K562 (cell line): ENCODE results near the gene MAML3. TPM values are rescaled to one million over a fixed set of nuclear protein-coding genes. Genes with fewer than 3 reads are reported as not detected.

Experiments
- ATAC-seq: fragments of 200-7000 bp; cut with Tn5 transposase; 3 replicates; pipeline ENCODE4 v1.9.1; 2020; ENCODE audit warnings: moderate library complexity
- BruUV-seq: library from RNA; stranded (reverse); fragments of 400-500 nt; replicated peaks from 2 replicates; lab custom pipeline; 2021; lab: Mats Ljungman, UMichigan
- CTCF ChIA-PET: fragments of 300-600 bp; formaldehyde crosslinking; extraction: SDS; loops from one replicate; lab custom pipeline; 2021; ENCODE audit warnings: low intra/inter-chr PET ratio; lab: Yijun Ruan, JAX
- POLR2A ChIA-PET: fragments of 300-600, 350-650 bp; sonication (Branson Sonifier 250); formaldehyde crosslinking; extraction: SDS; loops from one replicate; lab custom pipeline; 2021; ENCODE audit warnings: antibody characterized with exemption, inconsistent platforms; lab: Yijun Ruan, JAX
- DNase-seq, 4 experiments: peaks; one replicate each; pipeline versions ENCODE4 v3.0.0 to v3.0.0-alpha.2; 2011 to 2018; ENCODE audit warnings: low spot score in 3 of 4, mixed read lengths in 3 of 4; ENCODE audit errors: extremely low read depth in 1 of 4
- FAIRE-seq: peaks from 2 replicates; lab custom pipeline; 2011; peaks lifted over from hg19 to GRCh38; lab: Jason Lieb, UNC
- H2AFZ ChIP-seq: 2 replicates; pipeline ENCODE4 v1.6.0; 2011; ENCODE audit warnings: low read depth, low read length, control low read depth, inconsistent platforms
- H3K27ac ChIP-seq: fragments of 200-600 bp; 3 replicates; pipeline ENCODE4 v1.8.0; 2011; ENCODE audit warnings: low read depth, mild to moderate bottlenecking, control low read depth, inconsistent platforms, low read length, moderate library complexity, mixed read lengths; ENCODE audit errors: extremely low read depth
- H3K27me3 ChIP-seq, 2 experiments: fragments of 300-600 bp in 1 of 2; 2 replicates in 1 of 2; 3 replicates in 1 of 2; pipeline versions ENCODE4 v1.6.0 to v1.8.0; 2011; ENCODE audit warnings: inconsistent platforms in 2 of 2, low read length in 2 of 2, mild to moderate bottlenecking in 1 of 2, mixed read lengths in 1 of 2, moderate library complexity in 1 of 2; ENCODE audit not compliant: control insufficient read depth in 2 of 2, insufficient read depth in 2 of 2
- H3K36me3 ChIP-seq: fragments of 300-600 bp; 3 replicates; pipeline ENCODE4 v1.8.0; 2011; ENCODE audit warnings: mild to moderate bottlenecking, low read length, inconsistent platforms; ENCODE audit not compliant: control insufficient read depth, insufficient read depth
- H3K4me1 ChIP-seq, 2 experiments: fragments of 200-600 bp in 1 of 2; replicated peaks in 1 of 2; 2 replicates in 1 of 2; 3 replicates in 1 of 2; pipeline versions ENCODE4 v1.5.1 to v1.8.0; 2011; ENCODE audit warnings: inconsistent platforms in 2 of 2, low read length in 2 of 2, mild to moderate bottlenecking in 1 of 2, mixed read lengths in 1 of 2, moderate library complexity in 1 of 2; ENCODE audit not compliant: control insufficient read depth in 2 of 2, insufficient read depth in 2 of 2
- H3K4me2 ChIP-seq: 2 replicates; pipeline ENCODE4 v1.6.1; 2011; ENCODE audit warnings: low read length, control low read depth, inconsistent platforms, mixed read lengths; ENCODE audit not compliant: insufficient read depth
- H3K4me3 ChIP-seq: fragments of 200-600 bp; sonication (generic), shearing (Covaris generic); 2 replicates; pipeline ENCODE4 v1.5.1; 2016; ENCODE audit warnings: control low read depth, inconsistent platforms
- H3K79me2 ChIP-seq: fragments of 200-600 bp; 3 replicates; pipeline ENCODE4 v1.8.0; 2011; ENCODE audit warnings: low read length, inconsistent platforms; ENCODE audit not compliant: control insufficient read depth, insufficient read depth
- H3K9ac ChIP-seq, 2 experiments: 2 replicates each; pipeline versions ENCODE4 v1.6.0 to v1.6.1; 2011; ENCODE audit warnings: low read depth in 2 of 2, low read length in 2 of 2, control low read depth in 1 of 2, inconsistent platforms in 1 of 2, mild to moderate bottlenecking in 1 of 2, mixed read lengths in 1 of 2; ENCODE audit not compliant: insufficient read depth in 1 of 2
- H3K9me1 ChIP-seq: one replicate; pipeline ENCODE4 v1.6.0; 2011; ENCODE audit warnings: inconsistent platforms, mild to moderate bottlenecking, low read length, moderate library complexity; ENCODE audit not compliant: control insufficient read depth, insufficient read depth
- H3K9me3 ChIP-seq: replicated peaks from 2 replicates; pipeline ENCODE4 v1.5.1; 2011; ENCODE audit warnings: low read depth, low read length, inconsistent platforms; ENCODE audit not compliant: control insufficient read depth, insufficient read depth
- H4K20me1 ChIP-seq: replicated peaks from 2 replicates; pipeline ENCODE4 v1.6.1; 2011; ENCODE audit warnings: low read length, inconsistent platforms, mixed read lengths; ENCODE audit not compliant: control insufficient read depth, insufficient read depth
- CEBPB ChIP-seq: fragments of 450-650 bp; IDR thresholded peaks from 2 replicates; pipeline ENCODE4 v1.6.1; 2016; ENCODE audit warnings: missing genetic modification characterization, missing compliant biosample characterization
- CEBPG ChIP-seq, 3 experiments: fragments of 200-800 bp in 1 of 3; sonication (Bioruptor generic) in 1 of 3; sonication (generic) in 1 of 3; formaldehyde crosslinking in 1 of 3; IDR thresholded peaks in 2 of 3; conservative IDR thresholded peaks in 1 of 3; 2 replicates each; pipeline versions ENCODE4 v1.6.1 to v1.8.0; 2016 to 2022; ENCODE audit warnings: missing compliant biosample characterization in 2 of 3, missing genetic modification characterization in 2 of 3, mild to moderate bottlenecking in 1 of 3, missing genetic modification reagents in 1 of 3
- CTBP1 ChIP-seq: fragments of 450-650 bp; IDR thresholded peaks from 2 replicates; pipeline ENCODE4 v1.6.1; 2016; ENCODE audit warnings: borderline replicate concordance
- ERF ChIP-seq: fragments of 450-650 bp; formaldehyde crosslinking; IDR thresholded peaks from 2 replicates; pipeline ENCODE4 v1.4.0; 2020; ENCODE audit warnings: mild to moderate bottlenecking, mixed read lengths
- HMG20A ChIP-seq: fragments of 450-650 bp; formaldehyde crosslinking; conservative IDR thresholded peaks from 2 replicates; pipeline ENCODE4 v1.4.0; 2020; ENCODE audit warnings: mild to moderate bottlenecking, mixed read lengths
- HOXB6 ChIP-seq: fragments of 250-450 bp; sonication (Bioruptor Pico); IDR thresholded peaks from 2 replicates; pipeline ENCODE4 v1.5.1; 2022; ENCODE audit warnings: mild to moderate bottlenecking, borderline replicate concordance
- MTF1 ChIP-seq: fragments of 250-450 bp; sonication (Bioruptor Pico); IDR thresholded peaks from 2 replicates; pipeline ENCODE4 v1.9.0; 2021; ENCODE audit warnings: moderate library complexity, mild to moderate bottlenecking, inconsistent platforms, borderline replicate concordance
- PKNOX1 ChIP-seq: fragments of 450-650 bp; IDR thresholded peaks from 2 replicates; pipeline ENCODE4 v1.6.1; 2016
- PTRF ChIP-seq: fragments of 450-650 bp; IDR thresholded peaks from 2 replicates; pipeline ENCODE4 v1.6.1; 2016; ENCODE audit warnings: mild to moderate bottlenecking, missing genetic modification characterization, missing compliant biosample characterization
- RFX5 ChIP-seq: IDR thresholded peaks from 2 replicates; pipeline ENCODE4 v1.6.1; 2011; ENCODE audit warnings: low read depth, mild to moderate bottlenecking, improper control_type of control experiment, low read length
- SRSF7 ChIP-seq: fragments of 200-400 bp; formaldehyde crosslinking; optimal IDR thresholded peaks from 2 replicates; pipeline ENCODE3; 2017; ENCODE audit warnings: mild to moderate bottlenecking, low read depth, low read length
- TRIM24 ChIP-seq, 2 experiments: fragments of 450-650 bp; IDR thresholded peaks; 2 replicates each; pipeline ENCODE4 v1.6.1; 2016
- ZNF24 ChIP-seq: fragments of 450-650 bp; IDR thresholded peaks from 2 replicates; pipeline ENCODE4 v1.6.1; 2016
- ZNF766 ChIP-seq: fragments of 200-800 bp; sonication (Bioruptor generic); conservative IDR thresholded peaks from 2 replicates; pipeline ENCODE4 v1.6.1; 2016; ENCODE audit warnings: missing genetic modification characterization, missing compliant biosample characterization
- WGBS: fragments of 100-300 bp; shearing (Covaris generic); methylation state at CpG from one replicate; pipeline ENCODE4 v1.1.6; 2016; ENCODE audit warnings: low coverage, mixed read lengths; ENCODE audit not compliant: insufficient coverage; ENCODE audit errors: missing lambda C conversion rate; 5-methylcytosine and 5-hydroxymethylcytosine counted together
- in situ Hi-C: fragments of 300-500 bp; cut with MboI; formaldehyde crosslinking; loops from 4 replicates; pipeline ENCODE4 v1.15.0; 2018; ENCODE audit warnings: inconsistent platforms, mixed read lengths
- intact Hi-C: fragments of 100-400 bp; cut with micrococcal nuclease; formaldehyde crosslinking; loops from 2 replicates; pipeline ENCODE4 v1.14.2; 2022
- polyA plus RNA-seq, 8 experiments: library from polyadenylated mRNA; depleted of rRNA in 4 of 8; stranded (reverse) in 5 of 8; unstranded in 3 of 8; fragments of >200 nt; fragmentation: Nextera tagmentation in 2 of 8; fragmentation: Illumina TruSeq in 1 of 8; extraction: Ambion mirVana in 2 of 8; extraction: Trizol in 1 of 8; gene quantifications; 2 replicates each; pipeline versions ENCODE4 v1.2.1 to v1.2.3, GENCODE V29; 2011 to 2014; ENCODE audit warnings: inconsistent platforms in 1 of 8, missing spikeins in 1 of 8
- total RNA-seq, 7 experiments: library from RNA; depleted of rRNA in 6 of 7; stranded (reverse); fragments of >200 nt in 6 of 7; fragmentation: Illumina TruSeq in 2 of 7; extraction: Trizol in 2 of 7; gene quantifications; 2 replicates each; pipeline versions ENCODE4 v1.2.1 to v1.2.3, GENCODE V29; 2011 to 2021; ENCODE audit warnings: low replicate concordance in 1 of 7
- TF ChIP-seq, protein P1 (sequence below), 2 experiments: IDR thresholded peaks in 1 of 2; conservative IDR thresholded peaks in 1 of 2; 2 replicates each; pipeline ENCODE4 v1.6.1; 2016; ENCODE audit warnings: low read depth in 2 of 2, mild to moderate bottlenecking in 1 of 2, missing compliant biosample characterization in 1 of 2, missing genetic modification characterization in 1 of 2, moderate library complexity in 1 of 2
- TF ChIP-seq, protein P2 (sequence below): sonication (generic); formaldehyde crosslinking; IDR thresholded peaks from 2 replicates; pipeline ENCODE4 v1.8.1; 2023; ENCODE audit warnings: mild to moderate bottlenecking, missing genetic modification reagents
- TF ChIP-seq, protein P3 (sequence below): IDR thresholded peaks from 2 replicates; pipeline ENCODE4 v1.6.1; 2016; ENCODE audit warnings: missing genetic modification characterization, missing compliant biosample characterization

Gene MAML3
- total and polyA plus RNA-seq, 9 of the 15 experiments (the other 6 are each of a cell fraction or from before 2014, with no cell fraction given), result 0.01 to 0.55 (median 0.25) TPM

GRCh38 chr4:140172960-140173359 lies 19.0 kb upstream of the MAML3 start:
- no peak for FAIRE-seq
- Histone ChIP-seq H3K9me1 (no peaks in the 10 kb centered on the region), H3K27ac (no peak overlapping the region), H3K4me2 (no peak overlapping the region), H3K4me3 (no peak overlapping the region), H3K36me3 (no peaks in the 10 kb centered on the region), H4K20me1 (no peaks in the 10 kb centered on the region), H3K9ac (no peak overlapping the region), H3K27me3 (no peaks in the 10 kb centered on the region), H3K4me1 (no peaks in the 10 kb centered on the region), H3K9me3 (no peaks in the 10 kb centered on the region), H2AFZ (no peak overlapping the region), H3K79me2 (no peaks in the 10 kb centered on the region)
- CTCF ChIA-PET, result no interaction called here
- POLR2A ChIA-PET, result interaction anchor here (0.6 kb wide), 1 partner anchor 290 kb away, joined by 4 read pairs; no protein-coding TSS in a partner anchor
- intact Hi-C loops, result no loop called here
- no TSS peak for BruUV-seq
- DNase-seq, result no peak
- no peak for ATAC-seq
- in situ Hi-C loops, result no loop called here
- 10% methylated on average over 1 of the region's 1 CpG for WGBS
- no peak for TF ChIP-seq MTF1
- TF ChIP-seq HOXB6 (CRISPR knock-in tag), result no peak
- TF ChIP-seq, protein P1, sequence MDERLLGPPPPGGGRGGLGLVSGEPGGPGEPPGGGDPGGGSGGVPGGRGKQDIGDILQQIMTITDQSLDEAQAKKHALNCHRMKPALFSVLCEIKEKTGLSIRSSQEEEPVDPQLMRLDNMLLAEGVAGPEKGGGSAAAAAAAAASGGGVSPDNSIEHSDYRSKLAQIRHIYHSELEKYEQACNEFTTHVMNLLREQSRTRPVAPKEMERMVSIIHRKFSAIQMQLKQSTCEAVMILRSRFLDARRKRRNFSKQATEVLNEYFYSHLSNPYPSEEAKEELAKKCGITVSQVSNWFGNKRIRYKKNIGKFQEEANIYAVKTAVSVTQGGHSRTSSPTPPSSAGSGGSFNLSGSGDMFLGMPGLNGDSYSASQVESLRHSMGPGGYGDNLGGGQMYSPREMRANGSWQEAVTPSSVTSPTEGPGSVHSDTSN (CRISPR knock-in tag; IDR thresholded peaks at IDR 0.05; ENCODE audit: low read depth), result no peak
- TF ChIP-seq, protein P1 (tag; conservative IDR thresholded peaks at IDR 0.05; ENCODE audit: low read depth), result peak; percentile 58
- no peak for TF ChIP-seq HMG20A (CRISPR knock-in tag)
- no peak for TF ChIP-seq CTBP1
- TF ChIP-seq CEBPG (CRISPR knock-in tag; IDR thresholded peaks at IDR 0.05), result no peak
- peak in 1 of 2 experiments; percentile 75; a peak in 2 of 4 replicates for TF ChIP-seq CEBPG (tag; conservative IDR thresholded peaks at IDR 0.05 in 1 of 2, IDR thresholded peaks at IDR 0.05 in 1 of 2)
- TF ChIP-seq ZNF24, result no peak
- TF ChIP-seq, protein P2, sequence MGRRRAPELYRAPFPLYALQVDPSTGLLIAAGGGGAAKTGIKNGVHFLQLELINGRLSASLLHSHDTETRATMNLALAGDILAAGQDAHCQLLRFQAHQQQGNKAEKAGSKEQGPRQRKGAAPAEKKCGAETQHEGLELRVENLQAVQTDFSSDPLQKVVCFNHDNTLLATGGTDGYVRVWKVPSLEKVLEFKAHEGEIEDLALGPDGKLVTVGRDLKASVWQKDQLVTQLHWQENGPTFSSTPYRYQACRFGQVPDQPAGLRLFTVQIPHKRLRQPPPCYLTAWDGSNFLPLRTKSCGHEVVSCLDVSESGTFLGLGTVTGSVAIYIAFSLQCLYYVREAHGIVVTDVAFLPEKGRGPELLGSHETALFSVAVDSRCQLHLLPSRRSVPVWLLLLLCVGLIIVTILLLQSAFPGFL, result no peak
- TF ChIP-seq RFX5, result no peak
- no peak for TF ChIP-seq TRIM24 (IDR thresholded peaks at IDR 0.05)
- no peak for TF ChIP-seq ERF (CRISPR knock-in tag)
- peak; percentile 66 for TF ChIP-seq PKNOX1
- TF ChIP-seq SRSF7, result no peak
- TF ChIP-seq PTRF (tag), result no peak
- TF ChIP-seq ZNF766 (CRISPR knock-in tag), result no peak
- TF ChIP-seq, protein P3, sequence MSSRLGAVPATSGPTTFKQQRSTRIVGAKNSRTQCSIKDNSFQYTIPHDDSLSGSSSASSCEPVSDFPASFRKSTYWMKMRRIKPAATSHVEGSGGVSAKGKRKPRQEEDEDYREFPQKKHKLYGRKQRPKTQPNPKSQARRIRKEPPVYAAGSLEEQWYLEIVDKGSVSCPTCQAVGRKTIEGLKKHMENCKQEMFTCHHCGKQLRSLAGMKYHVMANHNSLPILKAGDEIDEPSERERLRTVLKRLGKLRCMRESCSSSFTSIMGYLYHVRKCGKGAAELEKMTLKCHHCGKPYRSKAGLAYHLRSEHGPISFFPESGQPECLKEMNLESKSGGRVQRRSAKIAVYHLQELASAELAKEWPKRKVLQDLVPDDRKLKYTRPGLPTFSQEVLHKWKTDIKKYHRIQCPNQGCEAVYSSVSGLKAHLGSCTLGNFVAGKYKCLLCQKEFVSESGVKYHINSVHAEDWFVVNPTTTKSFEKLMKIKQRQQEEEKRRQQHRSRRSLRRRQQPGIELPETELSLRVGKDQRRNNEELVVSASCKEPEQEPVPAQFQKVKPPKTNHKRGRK (tag), result no peak
- peak; percentile 49 for TF ChIP-seq CEBPB (tag)
